AG04450 (cell line): ENCODE data around the gene SLC10A7. TPM values are rescaled to one million over a fixed set of nuclear protein-coding genes. Genes with fewer than 3 reads are reported as not detected.

Experiments used
- CTCF ChIA-PET: fragments of 300-600, 350-600 bp; formaldehyde crosslinking; extraction: SDS; loops from one replicate; lab custom pipeline; 2022; ENCODE audit warnings: antibody characterized with exemption, inconsistent platforms; lab: Charles Lee
- POLR2A ChIA-PET: fragments of 350-600 bp; formaldehyde crosslinking; extraction: SDS; loops from one replicate; lab custom pipeline; 2021; ENCODE audit warnings: antibody characterized with exemption, inconsistent platforms; lab: Yijun Ruan, JAX
- DNase-seq: peaks from one replicate; pipeline ENCODE4 v3.0.0-alpha.2; 2011; ENCODE audit warnings: low read depth, low spot score
- H3K27ac ChIP-seq: one replicate; pipeline ENCODE4 v1.5.1; 2012; ENCODE audit warnings: low read depth, low read length, control low read depth
- H3K27me3 ChIP-seq: one replicate; pipeline ENCODE4 v1.6.0; 2012; ENCODE audit warnings: low read length; ENCODE audit not compliant: control insufficient read depth, insufficient read depth
- H3K4me3 ChIP-seq: 2 replicates; pipeline ENCODE4 v1.5.1; 2011; ENCODE audit warnings: mild to moderate bottlenecking, low read depth, low read length, control low read depth
- H3K9me3 ChIP-seq: 2 replicates; pipeline ENCODE4 v1.5.1; 2012; ENCODE audit warnings: low read length; ENCODE audit not compliant: control insufficient read depth, insufficient read depth
- polyA plus RNA-seq: library from polyadenylated mRNA; depleted of rRNA; stranded (reverse); fragments of >200 nt; gene quantifications from 2 replicates; pipeline ENCODE4 v1.2.3, GENCODE V29; 2011
- TF ChIP-seq, protein P1 (sequence below): IDR thresholded peaks from 2 replicates; pipeline ENCODE4 v1.5.1; 2011; ENCODE audit warnings: low read depth, low read length, control low read depth, inconsistent platforms

Gene SLC10A7
- polyA plus RNA-seq, 1 experiment = 13.8 TPM

GRCh38 chr4:146257511-146257910 is 264.2 kb downstream of the SLC10A7 start:
- CTCF ChIA-PET = no interaction called here
- POLR2A ChIA-PET = no interaction called here
- Histone ChIP-seq H3K4me3 (no peak overlapping the region), H3K27ac (no peak overlapping the region), H3K9me3 (no peaks in the 10 kb centered on the region), H3K27me3 (no peaks in the 10 kb centered on the region)
- DNase-seq = no peak
- TF ChIP-seq, protein P1, sequence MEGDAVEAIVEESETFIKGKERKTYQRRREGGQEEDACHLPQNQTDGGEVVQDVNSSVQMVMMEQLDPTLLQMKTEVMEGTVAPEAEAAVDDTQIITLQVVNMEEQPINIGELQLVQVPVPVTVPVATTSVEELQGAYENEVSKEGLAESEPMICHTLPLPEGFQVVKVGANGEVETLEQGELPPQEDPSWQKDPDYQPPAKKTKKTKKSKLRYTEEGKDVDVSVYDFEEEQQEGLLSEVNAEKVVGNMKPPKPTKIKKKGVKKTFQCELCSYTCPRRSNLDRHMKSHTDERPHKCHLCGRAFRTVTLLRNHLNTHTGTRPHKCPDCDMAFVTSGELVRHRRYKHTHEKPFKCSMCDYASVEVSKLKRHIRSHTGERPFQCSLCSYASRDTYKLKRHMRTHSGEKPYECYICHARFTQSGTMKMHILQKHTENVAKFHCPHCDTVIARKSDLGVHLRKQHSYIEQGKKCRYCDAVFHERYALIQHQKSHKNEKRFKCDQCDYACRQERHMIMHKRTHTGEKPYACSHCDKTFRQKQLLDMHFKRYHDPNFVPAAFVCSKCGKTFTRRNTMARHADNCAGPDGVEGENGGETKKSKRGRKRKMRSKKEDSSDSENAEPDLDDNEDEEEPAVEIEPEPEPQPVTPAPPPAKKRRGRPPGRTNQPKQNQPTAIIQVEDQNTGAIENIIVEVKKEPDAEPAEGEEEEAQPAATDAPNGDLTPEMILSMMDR = no peak

GRCh38 chr4:146256328-146256727 is 265.4 kb downstream of the SLC10A7 start:
- ChIA-PET POLR2A (no interaction called here), CTCF (interaction anchor here (0.6 kb wide), 1 partner anchor 841 kb away, joined by 3 read pairs; no protein-coding TSS in a partner anchor)
- no peak for DNase-seq
- H3K27ac ChIP-seq = no peak overlapping the region
- no peak overlapping the region for H3K4me3 ChIP-seq
- H3K9me3 ChIP-seq = no peaks in the 10 kb centered on the region
- no peaks in the 10 kb centered on the region for H3K27me3 ChIP-seq
- TF ChIP-seq, protein P1 = no peak

DNA sequence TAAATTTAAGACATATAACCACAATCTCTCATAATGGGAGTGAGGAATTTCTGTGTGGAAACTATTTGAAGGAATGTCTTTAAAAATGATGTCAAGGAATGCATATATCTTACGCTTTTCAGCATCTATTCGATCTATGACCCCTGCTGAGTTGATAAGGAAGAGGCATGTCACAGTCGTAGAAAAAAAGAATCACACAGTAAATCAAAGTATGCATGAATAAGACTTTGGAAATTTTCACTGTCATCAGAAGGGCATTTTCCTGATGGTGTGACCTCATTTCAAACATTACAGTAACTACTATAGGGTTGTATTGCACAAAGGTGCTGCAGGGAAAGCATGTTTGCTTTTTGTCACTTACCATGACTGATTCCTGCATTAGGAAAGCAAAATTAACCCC is 265.9 kb downstream of the SLC10A7 start:
- ChIA-PET POLR2A (no interaction called here), CTCF (no interaction called here)
- Histone ChIP-seq H3K4me3 (no peak overlapping the region), H3K27ac (no peak overlapping the region), H3K9me3 (no peaks in the 10 kb centered on the region), H3K27me3 (no peaks in the 10 kb centered on the region)
- peak; percentile 15 for DNase-seq
- TF ChIP-seq, protein P1 = no peak

- DNase-seq = no peak
- ChIA-PET CTCF (no interaction called here), POLR2A (no interaction called here)
- H3K4me3 ChIP-seq = no peak overlapping the region
- no peaks in the 10 kb centered on the region for H3K9me3 ChIP-seq
- H3K27me3 ChIP-seq = no peaks in the 10 kb centered on the region
- TF ChIP-seq, protein P1 = peak; percentile 23; the same call in 1 of the 2 replicates
- H3K27ac ChIP-seq = no peak overlapping the region
Measured at GRCh38 chr4:146255463-146255862, 266.3 kb downstream of the SLC10A7 start.

GRCh38 chr4:146252969-146253611 is 268.6 kb downstream of the SLC10A7 start:
- POLR2A ChIA-PET = no interaction called here
- CTCF ChIA-PET = no interaction called here
- no peak overlapping the region for H3K27ac ChIP-seq
- H3K4me3 ChIP-seq = no peak overlapping the region
- no peaks in the 10 kb centered on the region; the same call in 1 of the 2 replicates for H3K9me3 ChIP-seq
- no peak for DNase-seq
- H3K27me3 ChIP-seq = no peaks in the 10 kb centered on the region
- TF ChIP-seq, protein P1 = no peak
